Mesothelial cell of epicardium (in vitro differentiated cells): ENCODE measurements around the gene SETD7. TPM values are rescaled to one million over a fixed set of nuclear protein-coding genes. Genes with fewer than 3 reads are reported as not detected.
"Not testable (repeated sequence)": the region's sequence is repeated elsewhere in the genome, so short reads cannot be mapped to it uniquely, and the experiment has no call there.

Experiments used
- DNase-seq, 2 experiments: peaks; one replicate each; pipeline ENCODE4 v3.0.0; 2021; ENCODE audit warnings: low spot score in 2 of 2; ENCODE audit not compliant: unreplicated experiment in 2 of 2
- H3K27ac Mint-ChIP-seq: 2 replicates; pipeline ENCODE4 v1.8.0; 2021; ENCODE audit warnings: mixed read lengths
- H3K27me3 Mint-ChIP-seq: 2 replicates; pipeline ENCODE4 v1.8.0; 2021; ENCODE audit warnings: low read depth, mixed read lengths
- H3K36me3 Mint-ChIP-seq: 2 replicates; pipeline ENCODE4 v1.8.0; 2021; ENCODE audit warnings: mixed read lengths
- H3K4me1 Mint-ChIP-seq: 2 replicates; pipeline ENCODE4 v1.8.0; 2021; ENCODE audit warnings: mixed read lengths
- H3K4me3 Mint-ChIP-seq: 2 replicates; pipeline ENCODE4 v1.8.0; 2021; ENCODE audit warnings: mild to moderate bottlenecking, moderate library complexity, mixed read lengths
- H3K9me3 Mint-ChIP-seq: 2 replicates; pipeline ENCODE4 v1.8.0; 2021; ENCODE audit warnings: mixed read lengths
- total RNA-seq: library from RNA; stranded (reverse); gene quantifications from 3 replicates; pipeline ENCODE4 v1.2.1, GENCODE V29; 2021
- TF ChIP-seq, protein P1 (sequence below): fragments of 200-600 bp; sonication (generic); IDR thresholded peaks from one replicate; pipeline ENCODE4 v1.5.0; 2021; ENCODE audit warnings: antibody characterized with exemption; ENCODE audit not compliant: unreplicated experiment

Gene SETD7
- total RNA-seq, 1 donor from 2014 or later, result 18.0 TPM

DNA sequence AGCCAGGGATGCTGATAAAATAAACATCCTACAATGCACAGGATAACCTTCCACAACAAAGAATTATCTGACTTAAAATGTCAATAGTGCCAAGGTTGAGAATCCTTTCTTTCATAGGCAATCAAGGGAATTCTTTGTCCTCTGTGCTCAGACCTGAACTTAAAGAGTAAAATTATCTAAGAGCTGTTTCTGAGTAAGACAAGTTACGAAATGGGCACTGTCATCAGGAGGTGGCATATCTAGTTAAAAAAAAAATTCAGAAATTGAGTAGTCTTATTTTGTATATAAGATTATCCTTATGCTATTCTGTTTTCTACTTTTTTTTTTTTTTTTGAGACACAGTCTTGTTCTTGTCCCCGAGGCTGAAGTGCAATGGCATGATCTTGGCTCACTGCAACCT is 105.4 kb downstream of the SETD7 start:
- TF ChIP-seq, protein P1, sequence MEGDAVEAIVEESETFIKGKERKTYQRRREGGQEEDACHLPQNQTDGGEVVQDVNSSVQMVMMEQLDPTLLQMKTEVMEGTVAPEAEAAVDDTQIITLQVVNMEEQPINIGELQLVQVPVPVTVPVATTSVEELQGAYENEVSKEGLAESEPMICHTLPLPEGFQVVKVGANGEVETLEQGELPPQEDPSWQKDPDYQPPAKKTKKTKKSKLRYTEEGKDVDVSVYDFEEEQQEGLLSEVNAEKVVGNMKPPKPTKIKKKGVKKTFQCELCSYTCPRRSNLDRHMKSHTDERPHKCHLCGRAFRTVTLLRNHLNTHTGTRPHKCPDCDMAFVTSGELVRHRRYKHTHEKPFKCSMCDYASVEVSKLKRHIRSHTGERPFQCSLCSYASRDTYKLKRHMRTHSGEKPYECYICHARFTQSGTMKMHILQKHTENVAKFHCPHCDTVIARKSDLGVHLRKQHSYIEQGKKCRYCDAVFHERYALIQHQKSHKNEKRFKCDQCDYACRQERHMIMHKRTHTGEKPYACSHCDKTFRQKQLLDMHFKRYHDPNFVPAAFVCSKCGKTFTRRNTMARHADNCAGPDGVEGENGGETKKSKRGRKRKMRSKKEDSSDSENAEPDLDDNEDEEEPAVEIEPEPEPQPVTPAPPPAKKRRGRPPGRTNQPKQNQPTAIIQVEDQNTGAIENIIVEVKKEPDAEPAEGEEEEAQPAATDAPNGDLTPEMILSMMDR, result no peak
- Mint-ChIP-seq H3K4me3 (no peak overlapping the region), H3K9me3 (peaks cover 19% of the 10 kb centered on the region), H3K27ac (no peak overlapping the region), H3K36me3 (peaks cover 32% of the 10 kb centered on the region), H3K4me1 (peaks cover 28% of the 10 kb centered on the region), H3K27me3 (no peaks in the 10 kb centered on the region)
- no peak for DNase-seq

DNA sequence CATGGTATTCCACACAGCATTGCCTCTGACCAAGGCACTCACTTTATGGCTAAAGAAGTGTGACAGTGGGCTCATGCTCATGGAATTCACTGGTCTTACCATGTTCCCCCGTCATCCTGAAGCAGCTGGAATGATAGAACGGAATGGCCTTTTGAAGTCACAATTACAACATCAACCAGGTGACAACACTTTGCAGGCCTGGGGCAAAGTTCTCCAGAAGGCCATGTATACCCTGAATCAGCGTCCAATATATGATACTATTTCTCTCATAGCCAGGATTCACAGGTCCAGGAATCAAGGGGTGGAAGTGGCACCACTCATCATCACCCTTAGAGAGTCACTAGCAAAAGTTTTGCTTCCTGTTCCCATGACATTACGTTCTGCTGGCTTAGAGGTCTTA is 108.9 kb downstream of the SETD7 start:
- H3K27me3 Mint-ChIP-seq, H3K4me1 Mint-ChIP-seq, H3K27ac Mint-ChIP-seq, H3K4me3 Mint-ChIP-seq, DNase-seq: not testable (repeated sequence)
- Mint-ChIP-seq H3K9me3 (peaks cover 28% of the 10 kb centered on the region), H3K36me3 (peaks cover 54% of the 10 kb centered on the region)

Other genes starting within 250 kb of the SETD7 start
- 9.2 to 10.4 TPM (median 9.8 TPM) in 3 replicates for gene RAB33B, start 102.1 kb downstream of the SETD7 start, total RNA-seq
- gene MGST2, start 109.6 kb upstream of the SETD7 start, total RNA-seq, result 29.8 to 36.3 TPM (median 32.6 TPM) in 3 replicates